Putamen (tissue), 1 donor: ENCODE results near the gene BFSP1.

Source experiments
- DNase-seq: peaks from one replicate; pipeline ENCODE4 v3.0.0-alpha.2; 2016; ENCODE audit warnings: low spot score

Gene BFSP1

GRCh38 chr20:17520583-17520982 lies 10.6 kb downstream of the BFSP1 start:
- DNase-seq, result no peak

- DNase-seq, result no peak
Measured at GRCh38 chr20:17519606-17520285, 11.4 kb downstream of the BFSP1 start.

DNA sequence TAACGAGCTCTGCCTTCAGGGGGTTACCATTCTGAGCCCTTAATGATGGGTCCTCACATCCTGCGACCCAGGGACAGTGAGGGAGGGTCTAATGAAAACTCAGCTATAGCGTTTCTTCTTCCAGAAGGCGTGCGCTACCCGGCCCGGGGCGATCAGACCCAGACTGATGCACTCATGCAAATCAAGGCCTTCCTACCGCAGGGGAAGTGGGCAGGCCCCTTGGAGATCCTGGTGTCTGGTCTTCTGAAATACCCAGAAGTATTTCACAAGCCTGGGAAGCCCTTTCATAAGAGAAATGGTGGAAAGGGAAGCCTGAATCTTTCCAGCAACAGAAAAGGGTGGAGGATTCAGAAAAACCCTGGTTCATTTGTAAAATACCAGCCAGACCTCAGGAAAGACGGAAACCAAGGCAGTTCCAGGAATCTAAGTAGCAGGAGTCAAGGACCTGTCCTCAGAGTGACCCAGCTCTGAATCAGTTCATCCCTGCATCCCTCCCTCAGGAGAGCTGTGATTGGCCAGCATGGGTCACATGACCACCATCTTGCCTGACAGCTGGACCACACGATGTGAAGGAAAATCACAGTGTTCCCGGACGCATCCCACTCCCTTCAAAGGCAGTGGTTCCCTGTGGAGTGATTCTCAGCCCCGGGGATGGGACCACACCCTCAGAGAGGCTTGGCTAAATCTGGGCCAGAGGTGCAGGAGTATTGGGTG lies 12.7 kb downstream of the BFSP1 start:
- no peak for DNase-seq

- DNase-seq, result no peak
Measured at GRCh38 chr20:17515053-17515452, 16.1 kb downstream of the BFSP1 start.

GRCh38 chr20:17513939-17514338 lies 17.2 kb downstream of the BFSP1 start:
- DNase-seq, result no peak

- no peak for DNase-seq
Measured at GRCh38 chr20:17511401-17511800, 19.8 kb downstream of the BFSP1 start.

DNA sequence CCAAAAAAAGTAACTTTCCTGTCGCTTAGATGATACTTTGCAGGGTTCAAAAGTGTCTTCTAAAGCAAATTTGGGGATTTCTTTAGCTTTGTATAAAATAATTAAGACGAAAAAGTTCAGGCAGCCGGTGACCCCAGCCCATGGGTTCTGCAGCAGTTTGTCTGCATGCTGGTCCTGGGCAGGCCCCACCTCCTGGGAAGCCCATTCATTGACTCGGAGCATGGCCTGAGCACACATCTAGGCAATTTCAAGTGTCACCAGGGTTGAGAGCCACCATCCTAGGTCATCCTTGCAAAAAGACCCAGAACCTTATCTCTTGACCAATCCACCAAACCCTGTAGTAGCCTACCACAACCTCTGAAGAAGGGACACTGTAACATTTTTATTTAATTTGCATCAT lies 20.6 kb downstream of the BFSP1 start:
- no peak for DNase-seq

GRCh38 chr20:17508756-17509155 lies 22.4 kb downstream of the BFSP1 start:
- no peak for DNase-seq

DNA sequence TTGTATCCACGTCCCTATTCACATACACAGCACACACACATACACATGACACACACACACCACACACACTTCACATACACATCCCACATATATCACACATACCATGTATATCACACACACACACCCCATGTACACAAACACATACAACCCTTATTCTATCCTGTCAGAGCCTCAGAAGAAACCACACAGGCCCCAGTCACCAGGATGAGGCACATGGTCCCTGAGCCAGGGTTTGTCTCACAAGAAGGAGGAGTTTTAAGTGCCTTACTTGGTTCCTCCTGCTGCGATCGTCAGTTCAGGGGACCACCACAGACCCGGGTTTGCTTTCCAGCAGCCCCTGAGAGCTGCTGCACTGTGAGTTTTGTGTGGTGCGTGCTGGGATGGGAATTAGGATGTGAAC lies 23.6 kb downstream of the BFSP1 start:
- DNase-seq, result no peak

DNA sequence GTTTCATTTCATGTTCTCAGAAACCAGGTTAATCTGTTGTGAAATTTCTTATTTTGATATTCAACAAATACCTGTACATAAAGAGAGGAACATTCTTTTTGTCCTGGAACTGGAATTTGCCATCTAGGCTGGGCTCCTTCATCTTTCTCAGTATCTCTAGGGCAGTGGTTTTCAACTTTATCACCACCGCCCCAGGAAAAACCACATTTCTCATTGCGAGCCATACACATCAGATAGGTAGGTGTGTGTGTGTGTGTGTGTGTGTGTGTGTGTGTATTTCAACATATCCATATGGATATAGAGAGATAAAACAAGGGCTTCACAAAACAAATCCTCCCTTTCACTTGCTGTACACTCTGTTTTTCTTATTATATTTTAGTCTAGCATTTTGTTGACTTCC lies 24.1 kb downstream of the BFSP1 start:
- no peak for DNase-seq

DNA sequence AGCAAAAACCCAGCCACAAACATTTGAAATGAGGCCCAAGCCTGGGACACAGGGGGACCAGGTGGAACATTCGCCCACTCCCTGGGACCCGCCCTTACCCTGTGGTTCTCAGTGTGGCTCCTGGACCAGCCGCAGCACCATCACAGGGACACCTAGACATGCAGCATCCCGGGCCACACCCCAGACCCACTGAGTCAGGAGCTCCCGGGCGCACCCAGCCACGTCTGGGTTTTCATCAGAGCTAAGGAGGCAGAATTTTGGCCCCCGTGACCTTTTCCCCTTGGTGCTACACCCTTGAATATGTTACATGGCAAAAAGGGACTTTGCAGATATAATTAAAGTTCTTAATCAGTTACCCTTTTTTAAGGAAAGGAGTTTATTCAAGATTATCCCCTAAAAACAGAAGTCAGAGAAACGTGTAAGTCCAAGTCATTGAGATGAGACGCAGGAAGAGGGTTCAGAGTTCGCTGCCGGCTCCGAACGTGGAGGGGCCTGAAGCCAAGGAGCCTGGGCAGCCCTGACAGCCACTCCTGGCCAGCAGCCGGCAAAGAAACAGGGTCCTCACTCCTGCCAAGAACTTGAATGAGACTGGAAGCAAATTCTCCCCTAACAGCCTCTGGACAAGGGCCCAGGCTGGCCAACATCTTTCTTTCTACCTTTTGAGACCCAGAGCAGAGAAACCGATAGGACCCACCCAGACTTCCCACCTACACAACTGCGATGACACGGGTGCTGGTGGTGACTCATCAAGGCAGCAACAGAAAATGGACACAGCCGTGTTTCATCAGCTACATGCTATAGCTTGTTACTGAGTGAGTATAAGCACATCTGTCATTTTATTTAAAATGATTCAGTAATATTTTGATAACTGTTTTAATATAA lies 25.3 kb downstream of the BFSP1 start:
- no peak for DNase-seq

GRCh38 chr20:17504898-17505635 lies 26.1 kb downstream of the BFSP1 start:
- peak; percentile 31 for DNase-seq

GRCh38 chr20:17504066-17504897 lies 26.9 kb downstream of the BFSP1 start:
- no peak for DNase-seq

DNA sequence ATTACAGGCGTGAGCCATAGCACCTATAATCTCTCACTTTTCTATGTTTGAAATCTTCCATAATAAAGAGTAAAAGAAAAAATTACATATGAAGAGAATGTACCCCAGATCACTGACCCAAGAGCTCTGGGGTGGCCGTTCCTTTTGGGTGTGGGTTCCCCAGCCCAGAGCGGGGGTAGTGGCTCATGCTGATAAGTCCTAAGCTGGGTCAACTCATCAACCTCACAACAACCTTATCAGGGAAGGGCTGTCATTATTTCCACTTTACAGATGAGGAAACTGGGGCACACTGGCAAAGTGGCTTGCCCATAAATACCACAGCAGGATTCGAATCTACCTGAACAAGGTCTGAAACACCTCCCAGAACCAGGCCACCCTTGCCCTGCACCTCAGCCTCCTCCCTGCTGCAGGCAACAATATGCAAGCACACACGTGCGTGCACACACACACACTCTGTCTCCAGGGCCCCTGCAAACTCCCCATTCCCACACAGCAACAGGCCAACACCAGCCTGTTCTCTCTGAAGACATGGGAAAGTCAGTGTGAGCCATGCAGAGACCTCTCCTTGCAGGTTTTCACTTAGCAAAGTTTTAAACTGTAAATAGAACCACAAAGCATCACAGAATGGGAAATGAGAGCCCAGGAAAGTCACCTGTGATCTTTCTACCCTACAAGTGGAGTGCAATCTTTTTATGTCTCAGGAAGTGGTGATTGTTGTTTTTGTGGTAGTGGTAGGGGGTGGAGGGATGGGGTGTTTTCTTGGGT lies 27.7 kb downstream of the BFSP1 start:
- no peak for DNase-seq

DNA sequence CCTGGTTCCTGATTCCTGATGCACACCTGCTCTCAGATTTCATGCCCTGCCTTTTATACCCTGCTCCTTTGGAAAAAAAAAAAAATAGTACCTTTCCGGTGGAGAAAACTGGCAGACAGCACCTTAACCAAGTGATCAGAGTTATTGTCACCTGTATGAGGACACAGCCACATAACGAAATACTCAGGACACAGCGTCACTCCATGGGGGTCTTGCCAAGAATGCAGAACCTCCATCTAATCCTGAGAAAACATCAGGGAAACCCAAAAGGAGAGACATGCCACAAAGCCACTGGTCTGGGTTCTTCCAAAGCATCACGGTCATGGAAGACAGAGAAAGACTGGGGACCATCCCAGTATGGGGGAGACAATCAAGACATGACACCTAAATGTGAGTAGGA lies 29.1 kb downstream of the BFSP1 start:
- DNase-seq, result no peak

DNA sequence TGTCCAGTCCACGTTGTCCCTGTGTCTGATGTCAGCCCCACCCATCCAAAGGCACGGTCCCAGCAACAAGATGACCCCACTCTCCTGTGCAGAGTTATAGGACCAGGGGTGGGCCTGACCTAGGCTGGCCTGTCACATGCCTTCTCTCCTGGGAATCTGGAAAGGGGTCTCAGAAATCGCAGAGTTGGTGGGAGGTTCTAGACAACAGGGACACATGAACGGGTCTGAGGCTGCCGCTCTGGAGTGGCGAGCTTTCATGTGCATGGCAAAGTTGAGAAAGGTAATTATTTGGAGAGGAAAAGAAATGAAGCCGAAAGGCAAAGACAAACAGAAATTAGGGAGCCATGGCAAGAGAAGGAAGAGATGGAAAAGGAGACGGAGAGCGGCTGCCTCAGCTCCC lies 29.5 kb downstream of the BFSP1 start:
- no peak for DNase-seq

DNA sequence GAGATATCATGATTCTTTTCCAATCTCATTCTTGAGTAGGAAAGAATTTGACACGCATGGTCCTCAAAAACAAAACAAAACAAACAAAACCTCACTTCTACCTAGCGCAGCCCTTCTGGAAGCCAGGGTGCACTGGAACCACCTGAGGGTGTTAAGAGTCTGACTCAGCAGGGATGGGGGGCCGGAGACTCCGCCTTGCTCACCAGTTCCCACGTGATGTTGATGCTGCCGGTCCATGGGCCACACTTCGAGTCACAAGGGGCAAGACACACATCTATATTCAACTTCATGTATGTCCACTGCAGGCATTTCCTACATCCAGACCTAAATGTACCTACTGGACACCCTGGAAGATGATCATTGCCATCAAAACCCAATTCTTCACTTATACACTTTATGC lies 30.4 kb downstream of the BFSP1 start:
- no peak for DNase-seq

GRCh38 chr20:17500271-17500670 lies 30.9 kb downstream of the BFSP1 start:
- DNase-seq, result no peak

- DNase-seq, result no peak
Measured at GRCh38 chr20:17499041-17499440, 32.1 kb downstream of the BFSP1 start.

- no peak for DNase-seq
Measured at GRCh38 chr20:17498641-17499040, 32.5 kb downstream of the BFSP1 start.
